Endothelial cell of umbilical vein (primary cell): Measurements from ENCODE around the gene PCYT1B. TPM values are rescaled to one million over a fixed set of nuclear protein-coding genes. Genes with fewer than 3 reads are reported as not detected.

Source experiments
- BruUV-seq: library from RNA; stranded (reverse); fragments of 400-500 nt; replicated peaks from 2 replicates; lab custom pipeline; 2021; lab: Mats Ljungman, UMichigan
- CTCF ChIA-PET: fragments of 300-600, 350-600 bp; sonication (Branson Sonifier 250); formaldehyde crosslinking; loops from one replicate; lab custom pipeline; 2021; ENCODE audit warnings: antibody characterized with exemption, inconsistent platforms; lab: Charles Lee
- POLR2A ChIA-PET: fragments of 300-600, 350-600 bp; sonication (Branson Sonifier 250); formaldehyde crosslinking; loops from one replicate; lab custom pipeline; 2021; ENCODE audit warnings: antibody characterized with exemption, inconsistent platforms; lab: Charles Lee
- DNase-seq: peaks from one replicate; pipeline ENCODE4 v3.0.0-alpha.2; 2011; ENCODE audit warnings: low read depth, low spot score
- FAIRE-seq: peaks from 2 replicates; lab custom pipeline; 2011; peaks lifted over from hg19 to GRCh38; lab: Jason Lieb, UNC
- H2AFZ ChIP-seq: 2 replicates; pipeline ENCODE4 v1.6.0; 2012; ENCODE audit warnings: low read depth, low read length, control low read depth, inconsistent platforms
- H3K27ac ChIP-seq: 2 replicates; pipeline ENCODE4 v1.5.1; 2011; ENCODE audit warnings: low read depth, mild to moderate bottlenecking, control low read depth, low read length, moderate library complexity; ENCODE audit not compliant: insufficient read depth
- H3K27me3 ChIP-seq, 2 experiments: 2 replicates each; pipeline versions ENCODE4 v1.6.0 to v1.6.1; 2011; ENCODE audit warnings: low read length in 2 of 2, mixed read lengths in 1 of 2; ENCODE audit not compliant: control insufficient read depth in 2 of 2, insufficient read depth in 2 of 2
- H3K36me3 ChIP-seq, 2 experiments: 2 replicates in 1 of 2; 3 replicates in 1 of 2; pipeline ENCODE4 v1.5.1; 2011; ENCODE audit warnings: low read length in 2 of 2, mild to moderate bottlenecking in 1 of 2, moderate library complexity in 1 of 2; ENCODE audit not compliant: control insufficient read depth in 2 of 2, insufficient read depth in 2 of 2; ENCODE audit errors: extremely low read depth in 1 of 2
- H3K4me1 ChIP-seq: 3 replicates; pipeline ENCODE4 v1.5.1; 2011; ENCODE audit warnings: mild to moderate bottlenecking, low read length; ENCODE audit not compliant: control insufficient read depth, insufficient read depth; ENCODE audit errors: extremely low read depth
- H3K4me2 ChIP-seq: 2 replicates; pipeline ENCODE4 v1.6.1; 2011; ENCODE audit warnings: low read length, control low read depth, mixed read lengths; ENCODE audit not compliant: insufficient read depth
- H3K4me3 ChIP-seq, 3 experiments: fragments of 200-600 bp in 1 of 3; sonication (generic), shearing (Covaris generic) in 1 of 3; replicated peaks in 1 of 3; 2 replicates each; pipeline ENCODE4 v1.5.1; 2011 to 2016; ENCODE audit warnings: control low read depth in 3 of 3, low read length in 3 of 3, mild to moderate bottlenecking in 2 of 3, inconsistent platforms in 1 of 3, low read depth in 1 of 3, moderate library complexity in 1 of 3; ENCODE audit not compliant: insufficient read depth in 1 of 3
- H3K79me2 ChIP-seq: 2 replicates; pipeline ENCODE4 v1.6.0; 2012; ENCODE audit warnings: low read length, inconsistent platforms; ENCODE audit not compliant: control insufficient read depth, insufficient read depth
- H3K9ac ChIP-seq: replicated peaks from 2 replicates; pipeline ENCODE3; 2011; ENCODE audit warnings: low read length, control low read depth; ENCODE audit not compliant: insufficient read depth; ENCODE audit errors: extremely low read depth
- H3K9me1 ChIP-seq: replicated peaks from 3 replicates; pipeline ENCODE4 v1.6.0; 2011; ENCODE audit warnings: mild to moderate bottlenecking, low read length; ENCODE audit not compliant: control insufficient read depth, insufficient read depth; ENCODE audit errors: extremely low read depth
- H3K9me3 ChIP-seq: replicated peaks from 2 replicates; pipeline ENCODE4 v1.5.1; 2012; ENCODE audit warnings: low read length, inconsistent platforms; ENCODE audit not compliant: control insufficient read depth, insufficient read depth
- H4K20me1 ChIP-seq: replicated peaks from 2 replicates; pipeline ENCODE3; 2011; ENCODE audit warnings: mild to moderate bottlenecking, low read length; ENCODE audit not compliant: control insufficient read depth, insufficient read depth; ENCODE audit errors: extremely low read depth
- CTCF ChIP-seq, 2 donors: IDR thresholded peaks; 1 replicate in 1 of 2; 2 replicates in 1 of 2; pipeline ENCODE4 v1.5.1; 2011; ENCODE audit warnings: low read length in 2 of 2, mild to moderate bottlenecking in 2 of 2, moderate library complexity in 2 of 2, control low read depth in 1 of 2, inconsistent platforms in 1 of 2, low read depth in 1 of 2; ENCODE audit not compliant: insufficient read depth in 1 of 2; ENCODE audit errors: extremely low read depth in 1 of 2
- EZH2 ChIP-seq: IDR thresholded peaks from 2 replicates; pipeline ENCODE4 v1.6.1; 2012; ENCODE audit warnings: borderline replicate concordance, low read depth, mild to moderate bottlenecking, moderate library complexity, low read length, inconsistent platforms; ENCODE audit not compliant: severe bottlenecking
- FOS ChIP-seq: IDR thresholded peaks from 2 replicates; pipeline ENCODE4 v1.6.1; 2011; ENCODE audit warnings: mild to moderate bottlenecking, low read length, moderate library complexity, borderline replicate concordance; ENCODE audit not compliant: insufficient read depth
- GATA2 ChIP-seq: IDR thresholded peaks from 2 replicates; pipeline ENCODE4 v1.7.0; 2011; ENCODE audit warnings: low read depth, mild to moderate bottlenecking, moderate library complexity, mixed read lengths, low read length; ENCODE audit not compliant: insufficient read length, insufficient read depth
- JUN ChIP-seq: IDR thresholded peaks from 2 replicates; pipeline ENCODE4 v1.6.1; 2011; ENCODE audit warnings: borderline replicate concordance, low read depth; ENCODE audit not compliant: insufficient read length, insufficient read depth
- MAX ChIP-seq: IDR thresholded peaks from 2 replicates; pipeline ENCODE4 v1.6.1; 2011; ENCODE audit not compliant: insufficient read depth, insufficient read length
- MYC ChIP-seq: IDR thresholded peaks from one replicate; pipeline ENCODE4 v1.6.1; 2011; ENCODE audit warnings: mild to moderate bottlenecking, low read depth, low read length
- POLR2A ChIP-seq: IDR thresholded peaks from 2 replicates; pipeline ENCODE4 v1.6.1; 2012; ENCODE audit warnings: low read depth, mild to moderate bottlenecking, control low read depth, low read length
- POLR2AphosphoS5 ChIP-seq: IDR thresholded peaks from 2 replicates; pipeline ENCODE4 v1.6.1; 2012; ENCODE audit warnings: low read depth, mild to moderate bottlenecking, control low read depth, low read length, moderate library complexity; ENCODE audit not compliant: insufficient read depth
- dilution Hi-C: fragments of 300-500 bp; cut with MboI; formaldehyde crosslinking; loops from one replicate; pipeline ENCODE4 v1.15.0; 2019; ENCODE audit warnings: low sequenced_read_pairs; ENCODE audit not compliant: extremely low pct_ligation_motif_present
- intact Hi-C: fragments of 100-400 bp; cut with micrococcal nuclease; formaldehyde crosslinking; loops from one replicate; pipeline ENCODE4 v1.10.0; 2022
- polyA plus RNA-seq, 4 experiments: library from polyadenylated mRNA; depleted of rRNA in 3 of 4; stranded (reverse) in 3 of 4; unstranded in 1 of 4; fragments of >200 nt; gene quantifications; 2 replicates each; pipeline versions ENCODE4 v1.2.1 to v1.2.3, GENCODE V29; 2011 to 2012; ENCODE audit warnings: missing spikeins in 1 of 4
- total RNA-seq: library from RNA; stranded (reverse); gene quantifications from 2 replicates; pipeline ENCODE4 v1.2.3, GENCODE V29; 2021

Gene PCYT1B
- total and polyA plus RNA-seq, 2 donors (not counting 3 experiments of a cell fraction or from before 2014, with no cell fraction given) = 0.33 to 1.3 TPM

- no peak for TF ChIP-seq CTCF (IDR thresholded peaks at IDR 0.05; ENCODE audit: extremely low read depth in 1 of 2, insufficient read depth in 1 of 2, low read depth in 1 of 2, low read length in 2 of 2)
- no peak for TF ChIP-seq EZH2
- no peak for TF ChIP-seq FOS
- CTCF ChIA-PET = no interaction called here
- intact Hi-C loops (no loop called here), dilution Hi-C loops (no loop called here)
- Histone ChIP-seq H2AFZ (no peak overlapping the region), H4K20me1 (no peaks in the 10 kb centered on the region), H3K9ac (no peak overlapping the region), H3K4me3 (no peak overlapping the region), H3K4me1 (no peaks in the 10 kb centered on the region), H3K27ac (no peak overlapping the region), H3K9me3 (no peaks in the 10 kb centered on the region), H3K36me3 (no peaks in the 10 kb centered on the region), H3K4me2 (no peak overlapping the region), H3K9me1 (no peaks in the 10 kb centered on the region), H3K27me3 (no peaks in the 10 kb centered on the region), H3K79me2 (no peaks in the 10 kb centered on the region)
- BruUV-seq = no TSS peak
- no peak for DNase-seq
- POLR2A ChIA-PET = no interaction called here
- FAIRE-seq = no peak
Observed at GRCh38 chrX:24575496-24575895, 71.7 kb downstream of the PCYT1B start.

- Histone ChIP-seq H3K9me1 (no peaks in the 10 kb centered on the region), H2AFZ (no peak overlapping the region), H3K4me2 (no peak overlapping the region), H3K27me3 (no peaks in the 10 kb centered on the region), H3K4me1 (no peaks in the 10 kb centered on the region), H3K36me3 (no peaks in the 10 kb centered on the region), H3K9me3 (no peaks in the 10 kb centered on the region), H3K27ac (no peak overlapping the region), H4K20me1 (no peaks in the 10 kb centered on the region), H3K9ac (no peak overlapping the region), H3K79me2 (no peaks in the 10 kb centered on the region), H3K4me3 (no peak overlapping the region)
- POLR2A ChIA-PET = no interaction called here
- DNase-seq (no peak), FAIRE-seq (no peak)
- no TSS peak for BruUV-seq
- intact Hi-C loops = no loop called here
- dilution Hi-C loops = no loop called here
- no peak for TF ChIP-seq CTCF (IDR thresholded peaks at IDR 0.05; ENCODE audit: extremely low read depth in 1 of 2, insufficient read depth in 1 of 2, low read depth in 1 of 2, low read length in 2 of 2)
- TF ChIP-seq GATA2 = no peak
- TF ChIP-seq MYC = no peak
- TF ChIP-seq MAX = no peak
- no peak for TF ChIP-seq FOS
- TF ChIP-seq EZH2 = no peak
- TF ChIP-seq POLR2AphosphoS5 = no peak
- no peak for TF ChIP-seq POLR2A
- TF ChIP-seq JUN = no peak
- CTCF ChIA-PET = no interaction called here
Observed at GRCh38 chrX:24574743-24575142, 72.4 kb downstream of the PCYT1B start.
